ENCODE measurements around the gene C12orf42. TPM values are rescaled to one million over a fixed set of nuclear protein-coding genes. Genes with fewer than 3 reads are reported as not detected.

The C12orf42 gene
- total and polyA plus RNA-seq, 2 donors (not counting 1 experiment from before 2014, with no cell fraction given): 25.6 to 138 TPM

DNA sequence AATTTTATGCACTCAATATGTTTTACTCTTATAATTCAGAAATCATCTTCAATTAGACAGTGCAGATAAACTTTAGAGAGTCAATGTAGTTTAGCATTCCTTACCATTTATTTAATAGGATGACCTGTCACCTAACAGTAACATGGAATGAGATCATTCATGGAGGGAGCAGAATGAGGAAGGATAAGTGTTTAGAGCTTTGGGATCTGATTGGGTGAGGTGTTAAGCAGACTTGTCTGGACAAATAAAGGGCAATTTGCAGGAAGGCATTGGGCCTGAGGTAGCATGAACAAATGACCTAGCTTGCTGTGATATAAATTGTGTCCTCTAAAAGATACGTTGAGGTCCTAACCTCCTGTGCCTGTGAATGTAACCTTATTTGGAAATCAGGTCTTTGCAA, 187.4 kb downstream of the C12orf42 start:
- H3K27me3 ChIP-seq (replicated peaks in 1 of 4; ENCODE audit: control extremely low read depth in 1 of 4, control insufficient read depth in 3 of 4, insufficient read depth in 4 of 4, low read length in 3 of 4): no peaks in the 10 kb centered on the region
- no peaks in the 10 kb centered on the region for H3K79me2 ChIP-seq (ENCODE audit: control insufficient read depth, insufficient read depth, low read length)
- POLR2A ChIA-PET: no interaction called here
- CTCF ChIA-PET: no interaction called here
- ATAC-seq (ENCODE audit: low read depth) (no peak), DNase-seq (no peak)
- peaks cover 8% of the 10 kb centered on the region for H4K20me1 ChIP-seq (ENCODE audit: control insufficient read depth, insufficient read depth, low read length, poor library complexity, severe bottlenecking)
- peaks cover 0 to 1% (median 0%) of the 10 kb centered on the region in 3 donors for H3K9me3 ChIP-seq (ENCODE audit: control extremely low read depth in 1 of 3, control insufficient read depth in 2 of 3, insufficient read depth in 1 of 3, low read length in 2 of 3)
- Mint-ChIP-seq H3K9me3 (ENCODE audit: insufficient read depth) (no peaks in the 10 kb centered on the region), H3K4me1 (peaks cover 14% of the 10 kb centered on the region), H3K4me3 (no peak overlapping the region), H3K27me3 (no peaks in the 10 kb centered on the region), H3K27ac (no peak overlapping the region)
- intact Hi-C loops (cut with micrococcal nuclease): loop anchor here (10.0 kb wide), 2 partner anchors 46 to 354 kb away; partner anchors contain the start of gene ASCL1
- no peak overlapping the region for H2AFZ ChIP-seq (ENCODE audit: insufficient read depth, low read depth, low read length, poor library complexity, severe bottlenecking)
- peaks cover 0 to 5% of the 10 kb centered on the region in 2 experiments for H3K36me3 ChIP-seq (replicated peaks in 1 of 2; ENCODE audit: control extremely low read depth in 1 of 2, control insufficient read depth in 1 of 2, extremely low read depth in 1 of 2, insufficient read depth in 2 of 2, low read length in 1 of 2)
- no peak overlapping the region for H3K27ac ChIP-seq (ENCODE audit: low read length in 2 of 2)
- H3K4me2 ChIP-seq (replicated peaks; ENCODE audit: low read depth, low read length, poor library complexity, severe bottlenecking): no peak overlapping the region
- peaks cover 0 to 3% of the 10 kb centered on the region in 2 donors for H3K4me1 ChIP-seq (ENCODE audit: control insufficient read depth in 2 of 2, insufficient read depth in 2 of 2, low read length in 2 of 2)
- TF ChIP-seq EZH2 (IDR thresholded peaks at IDR 0.05; ENCODE audit: borderline replicate concordance, insufficient read depth, low read depth, low read length, poor library complexity, severe bottlenecking): no peak
- TF ChIP-seq, protein P1, sequence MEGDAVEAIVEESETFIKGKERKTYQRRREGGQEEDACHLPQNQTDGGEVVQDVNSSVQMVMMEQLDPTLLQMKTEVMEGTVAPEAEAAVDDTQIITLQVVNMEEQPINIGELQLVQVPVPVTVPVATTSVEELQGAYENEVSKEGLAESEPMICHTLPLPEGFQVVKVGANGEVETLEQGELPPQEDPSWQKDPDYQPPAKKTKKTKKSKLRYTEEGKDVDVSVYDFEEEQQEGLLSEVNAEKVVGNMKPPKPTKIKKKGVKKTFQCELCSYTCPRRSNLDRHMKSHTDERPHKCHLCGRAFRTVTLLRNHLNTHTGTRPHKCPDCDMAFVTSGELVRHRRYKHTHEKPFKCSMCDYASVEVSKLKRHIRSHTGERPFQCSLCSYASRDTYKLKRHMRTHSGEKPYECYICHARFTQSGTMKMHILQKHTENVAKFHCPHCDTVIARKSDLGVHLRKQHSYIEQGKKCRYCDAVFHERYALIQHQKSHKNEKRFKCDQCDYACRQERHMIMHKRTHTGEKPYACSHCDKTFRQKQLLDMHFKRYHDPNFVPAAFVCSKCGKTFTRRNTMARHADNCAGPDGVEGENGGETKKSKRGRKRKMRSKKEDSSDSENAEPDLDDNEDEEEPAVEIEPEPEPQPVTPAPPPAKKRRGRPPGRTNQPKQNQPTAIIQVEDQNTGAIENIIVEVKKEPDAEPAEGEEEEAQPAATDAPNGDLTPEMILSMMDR (IDR thresholded peaks at IDR 0.05): no peak
- H3K4me3 ChIP-seq (ENCODE audit: control extremely low read depth in 1 of 5, extremely low read depth in 1 of 5, insufficient read depth in 1 of 5, low read depth in 2 of 5, low read length in 4 of 5): no peak overlapping the region
- H3K9ac ChIP-seq (ENCODE audit: low read length): no peak overlapping the region
- no CpG with 5 or more reads among the region's 1 CpG for WGBS (ENCODE audit: insufficient coverage)

DNA sequence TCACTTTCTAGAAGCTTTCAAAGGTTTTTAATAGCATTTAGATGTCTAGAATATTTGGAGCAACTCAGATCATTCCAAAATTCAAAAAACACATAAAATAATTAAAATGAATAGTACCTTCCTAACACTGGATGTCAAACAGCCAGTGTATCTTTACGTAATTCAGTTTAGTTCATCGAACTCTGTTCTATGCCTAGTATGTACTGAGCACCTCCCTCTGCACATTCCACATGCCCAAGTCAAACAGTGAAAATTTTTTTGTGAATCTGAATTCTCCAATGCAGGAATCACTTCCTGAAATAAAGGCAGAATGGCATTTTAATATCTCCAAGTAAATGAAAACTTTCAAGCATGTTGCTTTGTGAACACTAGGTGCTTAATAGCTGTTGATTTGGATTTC, 192.3 kb downstream of the C12orf42 start:
- Histone ChIP-seq H3K9me3 (ENCODE audit: control extremely low read depth in 1 of 3, control insufficient read depth in 2 of 3, insufficient read depth in 1 of 3, low read length in 2 of 3) (peaks cover 0 to 1% (median 0%) of the 10 kb centered on the region in 3 donors), H3K9ac (ENCODE audit: low read length) (no peak overlapping the region), H3K27ac (ENCODE audit: low read length in 2 of 2) (no peak overlapping the region), H2AFZ (ENCODE audit: insufficient read depth, low read depth, low read length, poor library complexity, severe bottlenecking) (no peak overlapping the region), H3K4me2 (replicated peaks; ENCODE audit: low read depth, low read length, poor library complexity, severe bottlenecking) (no peak overlapping the region), H3K79me2 (ENCODE audit: control insufficient read depth, insufficient read depth, low read length) (no peaks in the 10 kb centered on the region), H3K4me3 (ENCODE audit: control extremely low read depth in 1 of 5, extremely low read depth in 1 of 5, insufficient read depth in 1 of 5, low read depth in 2 of 5, low read length in 4 of 5) (no peak overlapping the region), H4K20me1 (ENCODE audit: control insufficient read depth, insufficient read depth, low read length, poor library complexity, severe bottlenecking) (peaks cover 3% of the 10 kb centered on the region), H3K36me3 (replicated peaks in 1 of 2; ENCODE audit: control extremely low read depth in 1 of 2, control insufficient read depth in 1 of 2, extremely low read depth in 1 of 2, insufficient read depth in 2 of 2, low read length in 1 of 2) (peaks cover 0 to 5% of the 10 kb centered on the region in 2 experiments), H3K4me1 (ENCODE audit: control insufficient read depth in 2 of 2, insufficient read depth in 2 of 2, low read length in 2 of 2) (peaks cover 0 to 4% of the 10 kb centered on the region in 2 donors), H3K27me3 (replicated peaks in 1 of 4; ENCODE audit: control extremely low read depth in 1 of 4, control insufficient read depth in 3 of 4, insufficient read depth in 4 of 4, low read length in 3 of 4) (no peaks in the 10 kb centered on the region)
- TF ChIP-seq EZH2 (IDR thresholded peaks at IDR 0.05; ENCODE audit: borderline replicate concordance, insufficient read depth, low read depth, low read length, poor library complexity, severe bottlenecking): no peak
- TF ChIP-seq, protein P1 (IDR thresholded peaks at IDR 0.05): no peak
- H3K4me1 Mint-ChIP-seq: peaks cover 9% of the 10 kb centered on the region
- no peak overlapping the region for H3K27ac Mint-ChIP-seq
- intact Hi-C loops (cut with micrococcal nuclease): loop anchor here (10.0 kb wide), 2 partner anchors 51 to 349 kb away; partner anchors contain the start of gene ASCL1
- no peak overlapping the region for H3K4me3 Mint-ChIP-seq
- 94% methylated on average over 2 of the region's 2 CpGs for WGBS (ENCODE audit: insufficient coverage)
- no peak for ATAC-seq (ENCODE audit: low read depth)
- CTCF ChIA-PET: no interaction called here
- no peaks in the 10 kb centered on the region for H3K27me3 Mint-ChIP-seq
- no peaks in the 10 kb centered on the region for H3K9me3 Mint-ChIP-seq (ENCODE audit: insufficient read depth)
- POLR2A ChIA-PET: no interaction called here
- no peak for DNase-seq
